Upper lobe of right lung (tissue), 1 donor: ENCODE data around the gene SNX2. TPM values are rescaled to one million over a fixed set of nuclear protein-coding genes. Genes with fewer than 3 reads are reported as not detected.

Source experiments
- ATAC-seq: fragments of 200-7000 bp; cut with Tn5 transposase; one replicate; pipeline ENCODE4 v1.9.1; 2020; ENCODE audit warnings: mild to moderate bottlenecking, moderate library complexity
- DNase-seq: peaks from one replicate; pipeline ENCODE4 v3.0.0-alpha.2; 2020
- H3K27ac ChIP-seq: fragments of 200-600 bp; one replicate; pipeline ENCODE4 v1.8.0; 2022
- H3K27me3 ChIP-seq: fragments of 200-600 bp; one replicate; pipeline ENCODE4 v1.8.0; 2022; ENCODE audit warnings: mild to moderate bottlenecking
- H3K36me3 ChIP-seq: fragments of 200-600 bp; one replicate; pipeline ENCODE4 v1.8.0; 2022
- H3K4me1 ChIP-seq: fragments of 200-600 bp; one replicate; pipeline ENCODE4 v1.8.0; 2022
- H3K4me3 ChIP-seq: fragments of 200-600 bp; one replicate; pipeline ENCODE4 v1.8.0; 2022; ENCODE audit warnings: mild to moderate bottlenecking
- H3K9me3 ChIP-seq: fragments of 200-600 bp; one replicate; pipeline ENCODE4 v1.8.0; 2022
- CTCF ChIP-seq: fragments of 200-600 bp; IDR thresholded peaks from one replicate; pipeline ENCODE4 v1.8.0; 2022; ENCODE audit warnings: antibody characterized with exemption
- intact Hi-C: fragments of 100-400 bp; cut with DNase I; formaldehyde crosslinking; loops from one replicate; pipeline ENCODE4 v1.11.0; 2022
- total RNA-seq: library from RNA; stranded (reverse); fragmentation: NEBNext Ultra II Directional; extraction: Animal tissue kit (Norgen Biotek cat#: 25700); gene quantifications from one replicate; pipeline ENCODE4 v1.2.1, GENCODE V29; 2021
- donor health status: DM: no; HTN: yes; CAD: no; lungs with severe emphysema.

SNX2 gene
- total RNA-seq, 1 donor from 2014 or later = 102 TPM

GRCh38 chr5:122789461-122790171, 14.7 kb downstream of the SNX2 start:
- Histone ChIP-seq H3K4me1 (peaks cover 6% of the 10 kb centered on the region), H3K9me3 (no peaks in the 10 kb centered on the region), H3K27me3 (no peaks in the 10 kb centered on the region), H3K27ac (no peak overlapping the region), H3K4me3 (no peak overlapping the region), H3K36me3 (no peaks in the 10 kb centered on the region)
- TF ChIP-seq CTCF = no peak
- DNase-seq (no peak), ATAC-seq (no peak)
- intact Hi-C loops = no loop called here

- Histone ChIP-seq H3K9me3 (no peaks in the 10 kb centered on the region), H3K27ac (no peak overlapping the region), H3K4me1 (peaks cover 6% of the 10 kb centered on the region), H3K27me3 (no peaks in the 10 kb centered on the region), H3K4me3 (no peak overlapping the region), H3K36me3 (peaks cover 1% of the 10 kb centered on the region)
- TF ChIP-seq CTCF = no peak
- DNase-seq (no peak), ATAC-seq (peak; percentile 48)
- intact Hi-C loops = no loop called here
These were observed 15.6 kb downstream of the SNX2 start for GRCh38 chr5:122790354-122791103.

GRCh38 chr5:122805481-122805880, 30.6 kb downstream of the SNX2 start:
- ATAC-seq (no peak), DNase-seq (no peak)
- no peak overlapping the region for H3K4me3 ChIP-seq
- TF ChIP-seq CTCF = no peak
- H3K36me3 ChIP-seq = peaks cover 81% of the 10 kb centered on the region
- no peaks in the 10 kb centered on the region for H3K27me3 ChIP-seq
- intact Hi-C loops = no loop called here
- H3K4me1 ChIP-seq = no peaks in the 10 kb centered on the region
- H3K9me3 ChIP-seq = no peaks in the 10 kb centered on the region
- no peak overlapping the region for H3K27ac ChIP-seq

GRCh38 chr5:122810405-122810804, 35.5 kb downstream of the SNX2 start:
- ATAC-seq (no peak), DNase-seq (no peak)
- Histone ChIP-seq H3K4me1 (no peaks in the 10 kb centered on the region), H3K4me3 (no peak overlapping the region), H3K27me3 (no peaks in the 10 kb centered on the region), H3K36me3 (peaks cover 41% of the 10 kb centered on the region), H3K27ac (no peak overlapping the region), H3K9me3 (no peaks in the 10 kb centered on the region)
- intact Hi-C loops = no loop called here
- TF ChIP-seq CTCF = no peak

GRCh38 chr5:122815218-122815767, 40.4 kb downstream of the SNX2 start:
- DNase-seq = no peak
- H3K27me3 ChIP-seq = no peaks in the 10 kb centered on the region
- H3K4me3 ChIP-seq = no peak overlapping the region
- intact Hi-C loops = no loop called here
- no peaks in the 10 kb centered on the region for H3K9me3 ChIP-seq
- ATAC-seq = no peak
- H3K36me3 ChIP-seq = peaks cover 36% of the 10 kb centered on the region
- TF ChIP-seq CTCF = no peak
- H3K4me1 ChIP-seq = no peaks in the 10 kb centered on the region
- H3K27ac ChIP-seq = no peak overlapping the region
